Gastrocnemius medialis (tissue), 4 donors: ENCODE measurements around the gene SIK1.

Experiments used
- POLR2A ChIP-seq, 2 donors: fragments of 450-650 bp; IDR thresholded peaks; one replicate each; pipeline ENCODE4 v1.6.1; 2017; ENCODE audit warnings: antibody characterized with exemption in 2 of 2, mild to moderate bottlenecking in 2 of 2, moderate library complexity in 2 of 2
- TF ChIP-seq, protein P1 (sequence below), 5 experiments: fragments of 450-650 bp in 3 of 5; fragments of 200-600 bp in 2 of 5; sonication (generic) in 2 of 5; IDR thresholded peaks in 4 of 5; conservative IDR thresholded peaks in 1 of 5; 1 replicate in 4 of 5; 2 replicates in 1 of 5; pipeline ENCODE4 v1.5.1; 2016 to 2019; ENCODE audit warnings: antibody characterized with exemption in 5 of 5, mild to moderate bottlenecking in 3 of 5, moderate library complexity in 3 of 5

DNA sequence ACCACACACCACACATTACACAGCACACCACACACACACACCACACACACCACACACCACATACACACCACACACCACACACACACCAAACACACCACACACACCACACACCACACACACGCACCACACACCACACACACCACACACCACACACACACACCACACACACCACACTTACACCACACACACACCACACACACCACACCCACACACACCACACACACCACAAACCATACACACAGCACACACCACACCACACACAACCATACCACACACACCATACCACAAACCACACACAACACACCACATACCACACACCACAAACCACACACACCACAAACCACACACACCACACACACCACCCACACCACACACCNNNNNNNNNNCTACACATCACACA, 40.9 kb upstream of the SIK1 start:
- TF ChIP-seq POLR2A (IDR thresholded peaks at IDR 0.05) = no peak
- TF ChIP-seq, protein P1, sequence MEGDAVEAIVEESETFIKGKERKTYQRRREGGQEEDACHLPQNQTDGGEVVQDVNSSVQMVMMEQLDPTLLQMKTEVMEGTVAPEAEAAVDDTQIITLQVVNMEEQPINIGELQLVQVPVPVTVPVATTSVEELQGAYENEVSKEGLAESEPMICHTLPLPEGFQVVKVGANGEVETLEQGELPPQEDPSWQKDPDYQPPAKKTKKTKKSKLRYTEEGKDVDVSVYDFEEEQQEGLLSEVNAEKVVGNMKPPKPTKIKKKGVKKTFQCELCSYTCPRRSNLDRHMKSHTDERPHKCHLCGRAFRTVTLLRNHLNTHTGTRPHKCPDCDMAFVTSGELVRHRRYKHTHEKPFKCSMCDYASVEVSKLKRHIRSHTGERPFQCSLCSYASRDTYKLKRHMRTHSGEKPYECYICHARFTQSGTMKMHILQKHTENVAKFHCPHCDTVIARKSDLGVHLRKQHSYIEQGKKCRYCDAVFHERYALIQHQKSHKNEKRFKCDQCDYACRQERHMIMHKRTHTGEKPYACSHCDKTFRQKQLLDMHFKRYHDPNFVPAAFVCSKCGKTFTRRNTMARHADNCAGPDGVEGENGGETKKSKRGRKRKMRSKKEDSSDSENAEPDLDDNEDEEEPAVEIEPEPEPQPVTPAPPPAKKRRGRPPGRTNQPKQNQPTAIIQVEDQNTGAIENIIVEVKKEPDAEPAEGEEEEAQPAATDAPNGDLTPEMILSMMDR (IDR thresholded peaks at IDR 0.05 in 4 of 5, conservative IDR thresholded peaks at IDR 0.05 in 1 of 5) = no peak
